GM19467 (cell line): Measurements from ENCODE around the gene TCTN1.
"Not testable (repeated sequence)": the region's sequence is repeated elsewhere in the genome, so short reads cannot be mapped to it uniquely, and the experiment has no call there.

Experiments
- ATAC-seq: cut with Tn5 transposase; IDR thresholded peaks from one replicate; pipeline ENCODE4 v1.9.1; 2021; ENCODE audit warnings: mild to moderate bottlenecking, moderate library complexity; ENCODE audit not compliant: unreplicated experiment

The TCTN1 gene

GRCh38 chr12:110585231-110585799, 28.6 kb upstream of the TCTN1 start:
- ATAC-seq, result no peak

GRCh38 chr12:110587102-110587501, 26.8 kb upstream of the TCTN1 start:
- not testable (repeated sequence) for ATAC-seq

GRCh38 chr12:110590059-110590458, 23.9 kb upstream of the TCTN1 start:
- ATAC-seq, result no peak

GRCh38 chr12:110590806-110591326, 23.1 kb upstream of the TCTN1 start:
- ATAC-seq, result peak; percentile 66

GRCh38 chr12:110591451-110592051, 22.4 kb upstream of the TCTN1 start:
- ATAC-seq, result no peak

GRCh38 chr12:110592078-110592477, 21.9 kb upstream of the TCTN1 start:
- no peak for ATAC-seq

GRCh38 chr12:110592919-110593318, 21.0 kb upstream of the TCTN1 start:
- not testable (repeated sequence) for ATAC-seq

GRCh38 chr12:110597885-110598284, 16.0 kb upstream of the TCTN1 start:
- ATAC-seq, result no peak

GRCh38 chr12:110599334-110599733, 14.6 kb upstream of the TCTN1 start:
- ATAC-seq, result no peak

GRCh38 chr12:110600254-110600653, 13.7 kb upstream of the TCTN1 start:
- ATAC-seq, result no peak

- not testable (repeated sequence) for ATAC-seq
Measured at GRCh38 chr12:110602085-110602814, 11.7 kb upstream of the TCTN1 start.

- ATAC-seq, result no peak
Measured at GRCh38 chr12:110606253-110606611, 7.7 kb upstream of the TCTN1 start.

- ATAC-seq, result no peak
Measured at GRCh38 chr12:110613071-110613770, 708 bp upstream of the TCTN1 start.

- no peak for ATAC-seq
Measured at GRCh38 chr12:110615171-110615570, 1.2 kb downstream of the TCTN1 start.

- no peak for ATAC-seq
Measured at GRCh38 chr12:110616471-110617115, 2.7 kb downstream of the TCTN1 start.

- no peak for ATAC-seq
Measured at GRCh38 chr12:110619534-110619953, 5.6 kb downstream of the TCTN1 start.

- no peak for ATAC-seq
Measured at GRCh38 chr12:110622582-110622981, 8.7 kb downstream of the TCTN1 start.

- no peak for ATAC-seq
Measured at GRCh38 chr12:110627500-110628195, 13.7 kb downstream of the TCTN1 start.

- no peak for ATAC-seq
Measured at GRCh38 chr12:110635055-110635454, 21.1 kb downstream of the TCTN1 start.

GRCh38 chr12:110636516-110636915, 22.6 kb downstream of the TCTN1 start:
- ATAC-seq, result no peak
